ENCODE results near the gene SUN2. TPM values are rescaled to one million over a fixed set of nuclear protein-coding genes. Genes with fewer than 3 reads are reported as not detected.

SUN2 gene
- total and polyA plus RNA-seq, 12 donors = 38.6 to 178 (median 97.2) TPM

- H3K9me3 ChIP-seq = no peaks in the 10 kb centered on the region
- TF ChIP-seq CTCF (IDR thresholded peaks at IDR 0.05) = no peak
- intact Hi-C loops (cut with DNase I) = loop anchor here in 4 of 10 donors (5.0 to 10.0 kb wide), 3 partner anchors 33 to 46 kb away; partner anchors contain the start of genes GTPBP1 (in 3 of the 4) and JOSD1 (in 1 of the 4)
- no peaks in the 10 kb centered on the region for H3K27me3 ChIP-seq
- DNase-seq (no peak), ATAC-seq (no peak)
- peak overlapping the region in 1 of 10 donors; percentile 77 for H3K4me3 ChIP-seq
- peak overlapping the region in 2 of 10 donors; percentile 24 to 97 for H3K27ac ChIP-seq
- peaks cover 0 to 50% (median 21%) of the 10 kb centered on the region in 9 donors for H3K4me1 ChIP-seq
- peaks cover 5 to 81% (median 64%) of the 10 kb centered on the region in 9 donors for H3K36me3 ChIP-seq
- 89 to 90% methylated on average over 16 to 17 of the region's 17 CpGs for WGBS, 2 donors
Measured at GRCh38 chr22:38750638-38751037, 5.2 kb downstream of the SUN2 start.

- no peak overlapping the region for H3K4me3 ChIP-seq
- no peak for DNase-seq
- peaks cover 8 to 86% (median 70%) of the 10 kb centered on the region in 9 donors for H3K36me3 ChIP-seq
- no peak for ATAC-seq
- 96 to 97% methylated on average over 14 of the region's 14 CpGs for WGBS, 2 donors
- peaks cover 0 to 48% (median 20%) of the 10 kb centered on the region in 9 donors for H3K4me1 ChIP-seq
- intact Hi-C loops (cut with DNase I) = loop anchor here in 4 of 10 donors (5.0 to 10.0 kb wide), 3 partner anchors 33 to 45 kb away; partner anchors contain the start of genes GTPBP1 (in 3 of the 4) and JOSD1 (in 1 of the 4)
- H3K27ac ChIP-seq = peak overlapping the region in 1 of 10 donors; percentile 97
- TF ChIP-seq CTCF (IDR thresholded peaks at IDR 0.05) = no peak
- H3K27me3 ChIP-seq = no peaks in the 10 kb centered on the region
- H3K9me3 ChIP-seq = no peaks in the 10 kb centered on the region
Measured at GRCh38 chr22:38750104-38750503, 5.7 kb downstream of the SUN2 start.

- Histone ChIP-seq H3K27me3 (no peaks in the 10 kb centered on the region), H3K4me3 (no peak overlapping the region), H3K9me3 (no peaks in the 10 kb centered on the region), H3K4me1 (peaks cover 0 to 35% (median 5%) of the 10 kb centered on the region in 9 donors), H3K27ac (peak overlapping the region in 1 of 10 donors; percentile 20), H3K36me3 (peaks cover 8 to 100% (median 84%) of the 10 kb centered on the region in 9 donors)
- WGBS, 2 donors = 85 to 88% methylated on average over 14 of the region's 14 CpGs
- ATAC-seq (no peak), DNase-seq (no peak)
- intact Hi-C loops (cut with DNase I) = no loop called here
- no peak for TF ChIP-seq CTCF (IDR thresholded peaks at IDR 0.05)
Measured at GRCh38 chr22:38748487-38749136, 7.2 kb downstream of the SUN2 start.

GRCh38 chr22:38745676-38746460 is 9.9 kb downstream of the SUN2 start:
- WGBS, 2 donors = 90 to 92% methylated on average over 14 of the region's 14 CpGs
- H3K36me3 ChIP-seq = peaks cover 19 to 100% (median 95%) of the 10 kb centered on the region in 9 donors
- no peak for ATAC-seq

More at GRCh38 chr22:38745676-38746460, 9.9 kb downstream of the SUN2 start:
- no peaks in the 10 kb centered on the region for H3K27me3 ChIP-seq
- DNase-seq = no peak
- no peak for TF ChIP-seq CTCF (IDR thresholded peaks at IDR 0.05)
- H3K4me1 ChIP-seq = peaks cover 0 to 9% (median 0%) of the 10 kb centered on the region in 9 donors
- no peak overlapping the region for H3K4me3 ChIP-seq
- intact Hi-C loops (cut with DNase I) = no loop called here
- H3K9me3 ChIP-seq = no peaks in the 10 kb centered on the region
- H3K27ac ChIP-seq = no peak overlapping the region
